Tibial nerve (tissue), 4 donors: Measurements from ENCODE around the gene NFASC. TPM values are rescaled to one million over a fixed set of nuclear protein-coding genes. Genes with fewer than 3 reads are reported as not detected.
A peak's percentile ranks its signal among the peaks of the same experiment; 100 is the strongest.

Experiments used
- DNase-seq, 2 donors: peaks; one replicate each; pipeline ENCODE4 v3.0.0-alpha.2; 2019; ENCODE audit warnings: low spot score in 2 of 2
- H3K27ac ChIP-seq, 4 donors: fragments of 200-600 bp; sonication (generic) in 3 of 4; one replicate each; pipeline ENCODE4 v1.5.1; 2017 to 2019; ENCODE audit warnings: mild to moderate bottlenecking in 1 of 4
- H3K27me3 ChIP-seq, 2 donors: fragments of 200-600 bp; sonication (generic) in 1 of 2; one replicate each; pipeline versions ENCODE4 v1.5.1 to v1.6.0; 2017 to 2019
- H3K36me3 ChIP-seq, 3 donors: fragments of 200-600 bp; sonication (generic); one replicate each; pipeline ENCODE4 v1.5.1; 2018 to 2019
- H3K4me1 ChIP-seq, 4 donors: fragments of 200-600 bp; sonication (generic) in 3 of 4; one replicate each; pipeline ENCODE4 v1.5.1; 2017 to 2019
- H3K4me3 ChIP-seq, 4 donors: fragments of 200-600 bp; sonication (generic) in 3 of 4; one replicate each; pipeline ENCODE4 v1.5.1; 2017 to 2019; ENCODE audit warnings: mild to moderate bottlenecking in 1 of 4, moderate library complexity in 1 of 4
- H3K9me3 ChIP-seq, 4 donors: fragments of 200-600 bp; sonication (generic) in 3 of 4; one replicate each; pipeline ENCODE4 v1.5.1; 2017 to 2019
- EP300 ChIP-seq, 2 donors: sonication (generic); formaldehyde crosslinking; IDR thresholded peaks; one replicate each; pipeline ENCODE4 v1.6.1; 2017; ENCODE audit warnings: antibody characterized with exemption in 2 of 2, mild to moderate bottlenecking in 1 of 2
- POLR2A ChIP-seq, 2 donors: fragments of 450-650 bp; IDR thresholded peaks; one replicate each; pipeline ENCODE4 v1.6.1; 2017; ENCODE audit warnings: antibody characterized with exemption in 2 of 2, mild to moderate bottlenecking in 2 of 2, moderate library complexity in 2 of 2
- WGBS, 2 donors: methylation state at CpG; one replicate each; pipeline ENCODE4 v1.1.5; 2018; 5-methylcytosine and 5-hydroxymethylcytosine counted together
- total RNA-seq, 4 donors: library from RNA; depleted of rRNA; stranded (reverse); fragments of >200 nt; gene quantifications; one replicate each; pipeline ENCODE4 v1.1.0, GENCODE V29; 2016
- TF ChIP-seq, protein P1 (sequence below), 5 experiments: fragments of 200-600 bp in 3 of 5; fragments of 450-650 bp in 2 of 5; sonication (generic) in 3 of 5; IDR thresholded peaks; one replicate each; pipeline ENCODE4 v1.5.1; 2016 to 2019; ENCODE audit warnings: antibody characterized with exemption in 5 of 5, mild to moderate bottlenecking in 3 of 5, moderate library complexity in 2 of 5

The NFASC gene
- total RNA-seq, 4 donors from 2014 or later, result 69.9 to 112 (median 94.0) TPM

DNA sequence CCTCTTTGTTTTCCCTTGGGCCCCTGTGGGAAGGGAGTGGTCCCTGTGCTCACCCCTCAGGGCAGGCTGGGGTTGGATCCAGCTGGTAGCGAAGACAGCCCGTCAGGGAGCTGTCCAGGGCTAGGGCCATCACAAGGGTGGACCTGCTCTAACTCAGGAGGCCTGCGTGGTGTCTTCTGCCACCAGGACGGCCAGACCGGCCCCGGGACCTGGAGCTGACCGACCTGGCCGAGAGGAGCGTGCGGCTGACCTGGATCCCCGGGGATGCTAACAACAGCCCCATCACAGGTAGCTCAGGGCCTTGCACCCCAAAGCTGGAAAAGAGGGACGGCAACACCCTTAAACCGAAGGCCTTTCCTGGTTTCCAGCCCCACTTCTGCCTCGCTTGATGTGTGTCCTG, 108.1 kb downstream of the NFASC start:
- Histone ChIP-seq H3K4me3 (no peak overlapping the region), H3K9me3 (no peaks in the 10 kb centered on the region), H3K36me3 (peaks cover 0 to 13% (median 0%) of the 10 kb centered on the region in 3 donors), H3K27ac (no peak overlapping the region), H3K27me3 (peaks cover 0 to 5% of the 10 kb centered on the region in 2 donors), H3K4me1 (peaks cover 0 to 25% (median 0%) of the 10 kb centered on the region in 4 donors)
- TF ChIP-seq POLR2A (IDR thresholded peaks at IDR 0.05) (no peak), EP300 (IDR thresholded peaks at IDR 0.05) (no peak)
- TF ChIP-seq, protein P1, sequence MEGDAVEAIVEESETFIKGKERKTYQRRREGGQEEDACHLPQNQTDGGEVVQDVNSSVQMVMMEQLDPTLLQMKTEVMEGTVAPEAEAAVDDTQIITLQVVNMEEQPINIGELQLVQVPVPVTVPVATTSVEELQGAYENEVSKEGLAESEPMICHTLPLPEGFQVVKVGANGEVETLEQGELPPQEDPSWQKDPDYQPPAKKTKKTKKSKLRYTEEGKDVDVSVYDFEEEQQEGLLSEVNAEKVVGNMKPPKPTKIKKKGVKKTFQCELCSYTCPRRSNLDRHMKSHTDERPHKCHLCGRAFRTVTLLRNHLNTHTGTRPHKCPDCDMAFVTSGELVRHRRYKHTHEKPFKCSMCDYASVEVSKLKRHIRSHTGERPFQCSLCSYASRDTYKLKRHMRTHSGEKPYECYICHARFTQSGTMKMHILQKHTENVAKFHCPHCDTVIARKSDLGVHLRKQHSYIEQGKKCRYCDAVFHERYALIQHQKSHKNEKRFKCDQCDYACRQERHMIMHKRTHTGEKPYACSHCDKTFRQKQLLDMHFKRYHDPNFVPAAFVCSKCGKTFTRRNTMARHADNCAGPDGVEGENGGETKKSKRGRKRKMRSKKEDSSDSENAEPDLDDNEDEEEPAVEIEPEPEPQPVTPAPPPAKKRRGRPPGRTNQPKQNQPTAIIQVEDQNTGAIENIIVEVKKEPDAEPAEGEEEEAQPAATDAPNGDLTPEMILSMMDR (IDR thresholded peaks at IDR 0.05), result no peak
- WGBS, 2 donors, result 82 to 91% methylated on average over 6 to 14 of the region's 14 CpGs
- no peak for DNase-seq

DNA sequence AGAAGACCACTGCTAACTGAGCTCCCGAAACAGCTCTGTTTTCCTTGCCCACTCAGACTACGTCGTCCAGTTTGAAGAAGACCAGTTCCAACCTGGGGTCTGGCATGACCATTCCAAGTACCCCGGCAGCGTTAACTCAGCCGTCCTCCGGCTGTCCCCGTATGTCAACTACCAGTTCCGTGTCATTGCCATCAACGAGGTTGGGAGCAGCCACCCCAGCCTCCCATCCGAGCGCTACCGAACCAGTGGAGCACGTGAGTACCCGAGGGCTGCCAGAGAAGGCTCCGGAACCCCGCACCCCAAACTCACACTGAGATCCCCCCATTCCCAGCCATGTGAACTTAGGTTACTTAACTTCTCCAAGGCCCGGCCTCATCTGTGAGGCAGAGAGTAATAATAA, 108.6 kb downstream of the NFASC start:
- Histone ChIP-seq H3K4me3 (no peak overlapping the region), H3K4me1 (peaks cover 0 to 25% (median 0%) of the 10 kb centered on the region in 4 donors), H3K27me3 (peaks cover 0 to 4% of the 10 kb centered on the region in 2 donors), H3K36me3 (peaks cover 0 to 10% (median 0%) of the 10 kb centered on the region in 3 donors), H3K27ac (no peak overlapping the region), H3K9me3 (no peaks in the 10 kb centered on the region)
- no peak for DNase-seq
- 94 to 95% methylated on average over 16 to 18 of the region's 18 CpGs for WGBS, 2 donors
- TF ChIP-seq POLR2A (IDR thresholded peaks at IDR 0.05) (no peak), EP300 (IDR thresholded peaks at IDR 0.05) (no peak)
- TF ChIP-seq, protein P1 (IDR thresholded peaks at IDR 0.05), result no peak

GRCh38 chr1:204979891-204980649, 109.4 kb downstream of the NFASC start:
- 88 to 92% methylated on average over 10 of the region's 10 CpGs for WGBS, 2 donors
- TF ChIP-seq, protein P1 (IDR thresholded peaks at IDR 0.05), result no peak
- TF ChIP-seq EP300 (IDR thresholded peaks at IDR 0.05) (no peak), POLR2A (IDR thresholded peaks at IDR 0.05) (no peak)
- no peak for DNase-seq
- no peaks in the 10 kb centered on the region for H3K9me3 ChIP-seq
- no peak overlapping the region for H3K4me3 ChIP-seq
- H3K4me1 ChIP-seq, result peaks cover 0 to 25% (median 0%) of the 10 kb centered on the region in 4 donors
- H3K27me3 ChIP-seq, result no peaks in the 10 kb centered on the region
- peaks cover 0 to 2% (median 0%) of the 10 kb centered on the region in 3 donors for H3K36me3 ChIP-seq
- H3K27ac ChIP-seq, result peak overlapping the region in 1 of 4 donors; percentile 18

DNA sequence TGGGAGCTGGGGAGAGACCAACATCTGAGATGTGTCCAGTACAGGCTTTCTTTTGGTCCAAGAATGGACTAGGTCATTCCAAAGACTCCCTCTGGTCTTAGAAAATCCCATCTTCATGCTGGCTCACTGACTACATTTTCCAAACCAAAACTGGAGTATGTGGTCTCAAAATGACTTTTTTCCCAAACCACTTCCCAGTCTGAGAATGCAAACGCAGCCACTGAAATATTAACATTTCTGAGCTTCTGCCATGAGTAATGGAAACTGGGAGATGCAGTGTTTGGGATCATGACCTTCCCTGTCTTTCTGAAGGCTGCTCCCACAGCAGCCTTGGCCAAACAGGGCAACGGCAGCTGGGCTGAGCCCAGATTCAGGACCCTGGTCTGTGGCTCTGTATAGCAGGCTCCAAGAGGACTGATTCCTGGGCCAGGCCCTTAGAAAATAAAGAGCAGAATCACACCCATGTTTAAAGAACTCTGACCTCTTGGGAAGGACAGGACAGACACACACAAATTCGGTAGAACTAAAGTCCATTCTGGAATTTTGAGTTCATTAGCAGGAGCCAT, 110.3 kb downstream of the NFASC start:
- Histone ChIP-seq H3K36me3 (peaks cover 0 to 4% (median 0%) of the 10 kb centered on the region in 3 donors), H3K4me1 (peaks cover 0 to 18% (median 0%) of the 10 kb centered on the region in 4 donors), H3K4me3 (no peak overlapping the region), H3K27ac (peak overlapping the region in 2 of 4 donors; percentile 14 to 18), H3K9me3 (no peaks in the 10 kb centered on the region), H3K27me3 (no peaks in the 10 kb centered on the region)
- no peak for TF ChIP-seq POLR2A (IDR thresholded peaks at IDR 0.05)
- TF ChIP-seq EP300 (IDR thresholded peaks at IDR 0.05), result no peak
- WGBS, 2 donors, result 21 to 34% methylated on average over 3 of the region's 3 CpGs
- DNase-seq, result no peak

GRCh38 chr1:204983136-204983535, 112.5 kb downstream of the NFASC start:
- Histone ChIP-seq H3K27me3 (no peaks in the 10 kb centered on the region), H3K9me3 (no peaks in the 10 kb centered on the region), H3K4me3 (no peak overlapping the region), H3K4me1 (peaks cover 0 to 18% (median 0%) of the 10 kb centered on the region in 4 donors), H3K36me3 (peaks cover 0 to 8% (median 0%) of the 10 kb centered on the region in 3 donors), H3K27ac (no peak overlapping the region)
- TF ChIP-seq EP300 (IDR thresholded peaks at IDR 0.05), result no peak
- TF ChIP-seq, protein P1 (IDR thresholded peaks at IDR 0.05), result no peak
- no peak for TF ChIP-seq POLR2A (IDR thresholded peaks at IDR 0.05)
- 66 to 75% methylated on average over 11 of the region's 11 CpGs for WGBS, 2 donors
- no peak for DNase-seq
